Activated T-helper 1 cell treated with anti-CD3 and anti-CD28 coated beads, Interleukin-12 subunit alpha, Interleukin-12 subunit beta, Interleukin-2, Interleukin-4 antibody, amounts not matched to agents 30 ng/mL and 10 ng/mL and 1 ng/mL, durations not matched to agents 14 hours and 24 hours and 36 hours (primary cell): ENCODE results near the gene MGAT5B. TPM values are rescaled to one million over a fixed set of nuclear protein-coding genes. Genes with fewer than 3 reads are reported as not detected.

Experiments
- DNase-seq: peaks from one replicate; pipeline ENCODE4 v3.0.0; 2021; ENCODE audit warnings: low spot score
- H3K27ac Mint-ChIP-seq: one replicate; pipeline ENCODE4 v1.8.0; 2021; ENCODE audit warnings: mild to moderate bottlenecking, mixed read lengths
- H3K27me3 Mint-ChIP-seq: one replicate; pipeline ENCODE4 v1.8.0; 2022; ENCODE audit warnings: mild to moderate bottlenecking, moderate library complexity, mixed read lengths; ENCODE audit not compliant: insufficient read depth
- H3K36me3 Mint-ChIP-seq: one replicate; pipeline ENCODE4 v1.8.0; 2021; ENCODE audit warnings: low read depth, mixed read lengths
- H3K4me1 Mint-ChIP-seq: one replicate; pipeline ENCODE4 v1.8.0; 2021; ENCODE audit warnings: low read depth, mixed read lengths
- H3K4me3 Mint-ChIP-seq: one replicate; pipeline ENCODE4 v1.8.0; 2021; ENCODE audit warnings: mild to moderate bottlenecking, moderate library complexity, mixed read lengths
- H3K9me3 Mint-ChIP-seq: one replicate; pipeline ENCODE4 v1.8.0; 2021; ENCODE audit warnings: mixed read lengths
- intact Hi-C: fragments of 100-400 bp; cut with micrococcal nuclease; formaldehyde crosslinking; loops from one replicate; pipeline ENCODE4 v1.15.1; 2024
- total RNA-seq: library from RNA; stranded (reverse); gene quantifications from 2 replicates; pipeline ENCODE4 v1.2.3, GENCODE V29; 2022

Gene MGAT5B
- total RNA-seq, 1 donor from 2014 or later = 1.2 TPM

- no peak overlapping the region for H3K27ac Mint-ChIP-seq
- H3K4me3 Mint-ChIP-seq = no peak overlapping the region
- intact Hi-C loops = no loop called here
- no peaks in the 10 kb centered on the region for H3K36me3 Mint-ChIP-seq
- peaks cover 8% of the 10 kb centered on the region for H3K4me1 Mint-ChIP-seq
- H3K27me3 Mint-ChIP-seq = peaks cover 14% of the 10 kb centered on the region
- H3K9me3 Mint-ChIP-seq = no peaks in the 10 kb centered on the region
- DNase-seq = no peak
Observed at GRCh38 chr17:76862494-76862893, 5.7 kb upstream of the MGAT5B start.

- no peaks in the 10 kb centered on the region for H3K36me3 Mint-ChIP-seq
- no peak overlapping the region for H3K4me3 Mint-ChIP-seq
- intact Hi-C loops = no loop called here
- H3K9me3 Mint-ChIP-seq = no peaks in the 10 kb centered on the region
- H3K4me1 Mint-ChIP-seq = peaks cover 12% of the 10 kb centered on the region
- peaks cover 18% of the 10 kb centered on the region for H3K27me3 Mint-ChIP-seq
- H3K27ac Mint-ChIP-seq = no peak overlapping the region
- DNase-seq = no peak
Observed at GRCh38 chr17:76864024-76864423, 4.2 kb upstream of the MGAT5B start.

- intact Hi-C loops = loop anchor here (5.0 kb wide), 1 partner anchor 147 kb away; no protein-coding TSS in a partner anchor
- Mint-ChIP-seq H3K4me1 (peaks cover 12% of the 10 kb centered on the region), H3K27ac (no peak overlapping the region), H3K36me3 (no peaks in the 10 kb centered on the region), H3K9me3 (no peaks in the 10 kb centered on the region), H3K4me3 (no peak overlapping the region), H3K27me3 (peaks cover 18% of the 10 kb centered on the region)
- no peak for DNase-seq
Observed at GRCh38 chr17:76865174-76865573, 3.0 kb upstream of the MGAT5B start.

GRCh38 chr17:76866203-76866602 is 2.0 kb upstream of the MGAT5B start:
- Mint-ChIP-seq H3K9me3 (no peaks in the 10 kb centered on the region), H3K4me1 (peaks cover 12% of the 10 kb centered on the region), H3K27ac (no peak overlapping the region), H3K4me3 (no peak overlapping the region), H3K36me3 (no peaks in the 10 kb centered on the region), H3K27me3 (peaks cover 25% of the 10 kb centered on the region)
- DNase-seq = no peak
- intact Hi-C loops = loop anchor here (5.0 kb wide), 1 partner anchor 146 kb away; no protein-coding TSS in a partner anchor

GRCh38 chr17:76866774-76867577 is 1.2 kb upstream of the MGAT5B start:
- no peak overlapping the region for H3K27ac Mint-ChIP-seq
- H3K4me3 Mint-ChIP-seq = peak overlapping the region; percentile 68
- no peak for DNase-seq
- no peaks in the 10 kb centered on the region for H3K36me3 Mint-ChIP-seq
- H3K9me3 Mint-ChIP-seq = no peaks in the 10 kb centered on the region
- intact Hi-C loops = loop anchor here (5.0 kb wide), 1 partner anchor 145 kb away; no protein-coding TSS in a partner anchor
- peaks cover 12% of the 10 kb centered on the region for H3K4me1 Mint-ChIP-seq
- H3K27me3 Mint-ChIP-seq = peaks cover 26% of the 10 kb centered on the region

GRCh38 chr17:76867578-76868175 is 527 bp upstream of the MGAT5B start:
- Mint-ChIP-seq H3K4me1 (peaks cover 12% of the 10 kb centered on the region), H3K27ac (peak overlapping the region; percentile 72), H3K36me3 (no peaks in the 10 kb centered on the region), H3K27me3 (peaks cover 26% of the 10 kb centered on the region), H3K9me3 (no peaks in the 10 kb centered on the region), H3K4me3 (peak overlapping the region; percentile 81)
- intact Hi-C loops = loop anchor here (1.0 to 5.0 kb wide), 4 partner anchors 145 to 380 kb away; no protein-coding TSS in a partner anchor
- no peak for DNase-seq

GRCh38 chr17:76868669-76869495 is 678 bp downstream of the MGAT5B start:
- Mint-ChIP-seq H3K4me3 (peak overlapping the region; percentile 68), H3K27ac (no peak overlapping the region), H3K36me3 (peaks cover 1% of the 10 kb centered on the region), H3K9me3 (peaks cover under 1% of the 10 kb centered on the region), H3K27me3 (peaks cover 26% of the 10 kb centered on the region), H3K4me1 (peaks cover 12% of the 10 kb centered on the region)
- no peak for DNase-seq
- intact Hi-C loops = loop anchor here (1.0 to 5.0 kb wide), 4 partner anchors 143 to 378 kb away; no protein-coding TSS in a partner anchor

- Mint-ChIP-seq H3K36me3 (peaks cover 1% of the 10 kb centered on the region), H3K27me3 (peaks cover 26% of the 10 kb centered on the region), H3K4me1 (peaks cover 12% of the 10 kb centered on the region), H3K9me3 (peaks cover 9% of the 10 kb centered on the region), H3K27ac (no peak overlapping the region), H3K4me3 (no peak overlapping the region)
- DNase-seq = no peak
- intact Hi-C loops = loop anchor here (5.0 kb wide), 1 partner anchor 143 kb away; no protein-coding TSS in a partner anchor
Observed at GRCh38 chr17:76869496-76870376, 1.5 kb downstream of the MGAT5B start.

- Mint-ChIP-seq H3K36me3 (peaks cover 3% of the 10 kb centered on the region), H3K4me3 (peak overlapping the region; percentile 26), H3K9me3 (peaks cover 15% of the 10 kb centered on the region), H3K27me3 (peaks cover 26% of the 10 kb centered on the region), H3K4me1 (peaks cover 12% of the 10 kb centered on the region), H3K27ac (no peak overlapping the region)
- intact Hi-C loops = no loop called here
- no peak for DNase-seq
Observed at GRCh38 chr17:76870377-76870714, 2.1 kb downstream of the MGAT5B start.

- intact Hi-C loops = no loop called here
- Mint-ChIP-seq H3K4me3 (no peak overlapping the region), H3K4me1 (peaks cover 12% of the 10 kb centered on the region), H3K36me3 (peaks cover 7% of the 10 kb centered on the region), H3K9me3 (peaks cover 20% of the 10 kb centered on the region), H3K27ac (no peak overlapping the region), H3K27me3 (peaks cover 25% of the 10 kb centered on the region)
- no peak for DNase-seq
Observed at GRCh38 chr17:76871668-76872067, 3.5 kb downstream of the MGAT5B start.

GRCh38 chr17:76872221-76872873 is 4.1 kb downstream of the MGAT5B start:
- Mint-ChIP-seq H3K27ac (no peak overlapping the region), H3K4me1 (peaks cover 6% of the 10 kb centered on the region), H3K27me3 (peaks cover 20% of the 10 kb centered on the region), H3K4me3 (no peak overlapping the region), H3K9me3 (peaks cover 20% of the 10 kb centered on the region), H3K36me3 (peaks cover 7% of the 10 kb centered on the region)
- intact Hi-C loops = no loop called here
- no peak for DNase-seq

GRCh38 chr17:76872874-76873221 is 4.6 kb downstream of the MGAT5B start:
- DNase-seq = no peak
- Mint-ChIP-seq H3K27ac (no peak overlapping the region), H3K27me3 (peaks cover 16% of the 10 kb centered on the region), H3K9me3 (peaks cover 20% of the 10 kb centered on the region), H3K36me3 (peaks cover 7% of the 10 kb centered on the region), H3K4me3 (no peak overlapping the region), H3K4me1 (peaks cover under 1% of the 10 kb centered on the region)
- intact Hi-C loops = no loop called here
